ENCODE data around the gene EVI2A. TPM values are rescaled to one million over a fixed set of nuclear protein-coding genes. Genes with fewer than 3 reads are reported as not detected.

Gene EVI2A
- total RNA-seq, 1 experiment from 2014 or later, result not detected

GRCh38 chr17:31321966-31322365 lies 544 bp upstream of the EVI2A start (continued):
- TF ChIP-seq ZNF274 (IDR thresholded peaks at IDR 0.05; ENCODE audit: low read depth, low read length), result no peak
- TF ChIP-seq, protein P1, sequence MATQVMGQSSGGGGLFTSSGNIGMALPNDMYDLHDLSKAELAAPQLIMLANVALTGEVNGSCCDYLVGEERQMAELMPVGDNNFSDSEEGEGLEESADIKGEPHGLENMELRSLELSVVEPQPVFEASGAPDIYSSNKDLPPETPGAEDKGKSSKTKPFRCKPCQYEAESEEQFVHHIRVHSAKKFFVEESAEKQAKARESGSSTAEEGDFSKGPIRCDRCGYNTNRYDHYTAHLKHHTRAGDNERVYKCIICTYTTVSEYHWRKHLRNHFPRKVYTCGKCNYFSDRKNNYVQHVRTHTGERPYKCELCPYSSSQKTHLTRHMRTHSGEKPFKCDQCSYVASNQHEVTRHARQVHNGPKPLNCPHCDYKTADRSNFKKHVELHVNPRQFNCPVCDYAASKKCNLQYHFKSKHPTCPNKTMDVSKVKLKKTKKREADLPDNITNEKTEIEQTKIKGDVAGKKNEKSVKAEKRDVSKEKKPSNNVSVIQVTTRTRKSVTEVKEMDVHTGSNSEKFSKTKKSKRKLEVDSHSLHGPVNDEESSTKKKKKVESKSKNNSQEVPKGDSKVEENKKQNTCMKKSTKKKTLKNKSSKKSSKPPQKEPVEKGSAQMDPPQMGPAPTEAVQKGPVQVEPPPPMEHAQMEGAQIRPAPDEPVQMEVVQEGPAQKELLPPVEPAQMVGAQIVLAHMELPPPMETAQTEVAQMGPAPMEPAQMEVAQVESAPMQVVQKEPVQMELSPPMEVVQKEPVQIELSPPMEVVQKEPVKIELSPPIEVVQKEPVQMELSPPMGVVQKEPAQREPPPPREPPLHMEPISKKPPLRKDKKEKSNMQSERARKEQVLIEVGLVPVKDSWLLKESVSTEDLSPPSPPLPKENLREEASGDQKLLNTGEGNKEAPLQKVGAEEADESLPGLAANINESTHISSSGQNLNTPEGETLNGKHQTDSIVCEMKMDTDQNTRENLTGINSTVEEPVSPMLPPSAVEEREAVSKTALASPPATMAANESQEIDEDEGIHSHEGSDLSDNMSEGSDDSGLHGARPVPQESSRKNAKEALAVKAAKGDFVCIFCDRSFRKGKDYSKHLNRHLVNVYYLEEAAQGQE (IDR thresholded peaks at IDR 0.05; ENCODE audit: low read depth), result no peak
- TF ChIP-seq SP1 (IDR thresholded peaks at IDR 0.05; ENCODE audit: low read depth), result no peak
- TF ChIP-seq FOSL1 (IDR thresholded peaks at IDR 0.05; ENCODE audit: low read depth), result no peak
- no peak for TF ChIP-seq ZFX (IDR thresholded peaks at IDR 0.05)
- no peak for TF ChIP-seq EGR1 (IDR thresholded peaks at IDR 0.05; ENCODE audit: low read depth)

DNA sequence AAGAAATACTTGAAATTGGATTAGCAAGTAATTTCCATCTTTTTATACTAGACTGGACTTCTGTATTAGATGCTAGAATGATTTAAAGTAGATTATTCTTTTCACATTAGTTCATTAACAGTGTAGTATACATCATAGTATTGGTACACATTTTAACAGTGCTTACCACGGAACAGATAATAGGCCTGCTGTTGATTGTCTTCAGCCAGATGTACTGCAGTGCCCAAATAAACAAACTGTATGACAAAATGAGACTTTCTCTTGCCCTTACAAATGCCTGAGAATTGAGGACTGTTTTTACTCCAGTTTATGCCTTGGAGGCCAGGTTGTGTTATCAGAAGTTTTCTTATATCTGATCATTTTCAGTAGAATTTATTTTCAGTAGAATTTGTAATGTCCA lies 631 bp downstream of the EVI2A start:
- Histone ChIP-seq H3K9me3 (ENCODE audit: control insufficient read depth in 1 of 2, insufficient read depth in 1 of 2, low read depth in 1 of 2, low read length in 2 of 2) (no peaks in the 10 kb centered on the region), H3K4me3 (replicated peaks in 1 of 2; ENCODE audit: low read depth in 1 of 2, low read length in 2 of 2) (no peak overlapping the region), H3K9me2 (ENCODE audit: insufficient read depth) (no peaks in the 10 kb centered on the region), H3K27ac (ENCODE audit: low read depth, low read length) (no peak overlapping the region), H3K9ac (ENCODE audit: low read length) (no peak overlapping the region), H3K4me1 (ENCODE audit: control insufficient read depth in 1 of 2, insufficient read depth in 2 of 2, low read length in 2 of 2) (no peaks in the 10 kb centered on the region), H3K27me3 (ENCODE audit: insufficient read depth, low read length) (no peaks in the 10 kb centered on the region), H3K36me3 (ENCODE audit: control insufficient read depth in 1 of 2, insufficient read depth in 2 of 2, low read length in 2 of 2) (no peaks in the 10 kb centered on the region), H4K20me1 (ENCODE audit: insufficient read depth) (no peaks in the 10 kb centered on the region), H2AFZ (ENCODE audit: low read depth, low read length, poor library complexity, severe bottlenecking) (no peak overlapping the region), H3K79me2 (ENCODE audit: insufficient read depth, low read length) (no peaks in the 10 kb centered on the region), H3K4me2 (ENCODE audit: low read length) (no peak overlapping the region)
- ChIA-PET RAD21 (ENCODE audit: low non-redundant PET in 1 of 2, low total read pairs in 2 of 2, uncharacterized antibody in 2 of 2, unreplicated experiment in 2 of 2) (no interaction called here), CTCF (interaction anchor here (0.6 kb wide), 1 partner anchor 8 kb away, joined by 3 read pairs; no protein-coding TSS in a partner anchor), POLR2A (no interaction called here)
- intact Hi-C loops (cut with micrococcal nuclease), result no loop called here
- BruUV-seq (replicated peaks), result no TSS peak
- ATAC-seq (no peak), DNase-seq (ENCODE audit: low read depth, low spot score) (no peak)
- no peak for TF ChIP-seq ELF1 (IDR thresholded peaks at IDR 0.05; ENCODE audit: borderline replicate concordance, low read depth)
- no peak for TF ChIP-seq CTCF (IDR thresholded peaks at IDR 0.05 in 2 of 3, conservative IDR thresholded peaks at IDR 0.05 in 1 of 3; ENCODE audit: borderline replicate concordance in 1 of 3, insufficient read depth in 1 of 3, low read depth in 2 of 3, low read length in 2 of 3)
- no peak for TF ChIP-seq CBX3 (IDR thresholded peaks at IDR 0.05; ENCODE audit: low read depth)
- TF ChIP-seq SIN3A (IDR thresholded peaks at IDR 0.05; ENCODE audit: low read depth), result no peak
- TF ChIP-seq, protein P1 (IDR thresholded peaks at IDR 0.05; ENCODE audit: low read depth), result no peak
- no peak for TF ChIP-seq SP1 (IDR thresholded peaks at IDR 0.05; ENCODE audit: low read depth)
- TF ChIP-seq TCF7L2 (IDR thresholded peaks at IDR 0.05; ENCODE audit: borderline replicate concordance, extremely low read depth, insufficient read depth, insufficient read length), result no peak
- TF ChIP-seq, protein P2, sequence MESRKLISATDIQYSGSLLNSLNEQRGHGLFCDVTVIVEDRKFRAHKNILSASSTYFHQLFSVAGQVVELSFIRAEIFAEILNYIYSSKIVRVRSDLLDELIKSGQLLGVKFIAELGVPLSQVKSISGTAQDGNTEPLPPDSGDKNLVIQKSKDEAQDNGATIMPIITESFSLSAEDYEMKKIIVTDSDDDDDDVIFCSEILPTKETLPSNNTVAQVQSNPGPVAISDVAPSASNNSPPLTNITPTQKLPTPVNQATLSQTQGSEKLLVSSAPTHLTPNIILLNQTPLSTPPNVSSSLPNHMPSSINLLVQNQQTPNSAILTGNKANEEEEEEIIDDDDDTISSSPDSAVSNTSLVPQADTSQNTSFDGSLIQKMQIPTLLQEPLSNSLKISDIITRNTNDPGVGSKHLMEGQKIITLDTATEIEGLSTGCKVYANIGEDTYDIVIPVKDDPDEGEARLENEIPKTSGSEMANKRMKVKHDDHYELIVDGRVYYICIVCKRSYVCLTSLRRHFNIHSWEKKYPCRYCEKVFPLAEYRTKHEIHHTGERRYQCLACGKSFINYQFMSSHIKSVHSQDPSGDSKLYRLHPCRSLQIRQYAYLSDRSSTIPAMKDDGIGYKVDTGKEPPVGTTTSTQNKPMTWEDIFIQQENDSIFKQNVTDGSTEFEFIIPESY (IDR thresholded peaks at IDR 0.05; ENCODE audit: extremely low read depth, insufficient replicate concordance, low read length), result no peak
- no peak for TF ChIP-seq POLR2AphosphoS5 (IDR thresholded peaks at IDR 0.05; ENCODE audit: low read depth, low read length)
